H7 (cell line): Measurements from ENCODE around the gene LCORL. TPM values are rescaled to one million over a fixed set of nuclear protein-coding genes. Genes with fewer than 3 reads are reported as not detected.

ENCODE experiments used
- DNase-seq: peaks from one replicate; pipeline ENCODE4 v3.0.0; 2012
- H3K27me3 ChIP-seq: 2 replicates; pipeline ENCODE4 v1.6.0; 2011; ENCODE audit warnings: mild to moderate bottlenecking, low read length; ENCODE audit not compliant: control insufficient read depth, insufficient read depth
- H3K36me3 ChIP-seq: replicated peaks from 2 replicates; pipeline ENCODE4 v1.5.1; 2011; ENCODE audit warnings: low read length; ENCODE audit not compliant: control insufficient read depth, insufficient read depth
- H3K4me3 ChIP-seq: 2 replicates; pipeline ENCODE4 v1.5.1; 2011; ENCODE audit warnings: low read depth, mild to moderate bottlenecking, control low read depth, low read length, moderate library complexity; ENCODE audit not compliant: insufficient read depth
- total RNA-seq: library from RNA; depleted of rRNA; stranded (reverse); fragments of >200 nt; shearing (Covaris generic); gene quantifications from 2 replicates; pipeline ENCODE4 v1.2.3, GENCODE V29; 2014; rRNA removed

The LCORL gene
- total RNA-seq, 1 experiment from 2014 or later, result 12.4 TPM

- Histone ChIP-seq H3K27me3 (no peaks in the 10 kb centered on the region), H3K4me3 (no peak overlapping the region; the same call in 1 of the 2 replicates), H3K36me3 (no peaks in the 10 kb centered on the region; the same call in 1 of the 2 replicates)
- no peak for DNase-seq
Measured at GRCh38 chr4:17812801-17813200, 208.8 kb downstream of the LCORL start.

DNA sequence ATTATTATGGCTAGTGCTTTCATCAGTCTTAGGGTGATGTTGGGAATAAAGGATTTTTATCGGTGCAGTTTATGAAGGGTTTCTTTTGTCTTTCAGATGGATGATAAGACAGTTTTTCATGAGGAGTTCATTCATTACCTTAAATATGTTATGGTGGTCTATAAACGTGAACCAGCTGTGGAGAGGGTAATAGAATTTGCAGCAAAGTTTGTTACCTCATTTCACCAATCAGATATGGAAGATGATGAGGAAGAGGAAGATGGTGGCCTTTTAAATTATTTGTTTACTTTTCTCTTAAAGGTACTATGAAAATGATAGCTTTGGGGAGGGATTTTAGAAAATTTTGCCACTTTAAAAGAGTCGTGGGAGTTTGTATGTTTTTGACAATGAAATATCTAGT lies 209.4 kb downstream of the LCORL start:
- H3K36me3 ChIP-seq, result no peaks in the 10 kb centered on the region; the same call in 1 of the 2 replicates
- H3K4me3 ChIP-seq, result peak overlapping the region; percentile 78
- no peaks in the 10 kb centered on the region for H3K27me3 ChIP-seq
- no peak for DNase-seq

GRCh38 chr4:17811078-17811603 lies 210.4 kb downstream of the LCORL start:
- peak overlapping the region; percentile 78 for H3K4me3 ChIP-seq
- no peak for DNase-seq
- H3K27me3 ChIP-seq, result no peaks in the 10 kb centered on the region
- no peaks in the 10 kb centered on the region; the same call in 1 of the 2 replicates for H3K36me3 ChIP-seq

- no peaks in the 10 kb centered on the region for H3K36me3 ChIP-seq
- H3K27me3 ChIP-seq, result no peaks in the 10 kb centered on the region
- peak within 1 kb of the TSS; percentile 78 for H3K4me3 ChIP-seq
- DNase-seq, result peak; percentile 93
Measured at GRCh38 chr4:17810260-17811077, 211.1 kb downstream of the LCORL start, which contains the start of the genes DCAF16 and NCAPG. Gene DCAF16 (minus strand): TSS chr4:17810757. CDS start chr4:17804141, 6,616 bp downstream. Gene NCAPG (plus strand): TSS chr4:17810979. CDS start chr4:17811078, 99 bp downstream.

- Histone ChIP-seq H3K27me3 (no peaks in the 10 kb centered on the region), H3K4me3 (peak overlapping the region; percentile 78), H3K36me3 (no peaks in the 10 kb centered on the region)
- no peak for DNase-seq
Measured at GRCh38 chr4:17809667-17810066, 211.9 kb downstream of the LCORL start.

- DNase-seq, result no peak
- no peak overlapping the region for H3K4me3 ChIP-seq
- H3K36me3 ChIP-seq, result peaks cover 12% of the 10 kb centered on the region
- H3K27me3 ChIP-seq, result no peaks in the 10 kb centered on the region
Measured at GRCh38 chr4:17807446-17807845, 214.1 kb downstream of the LCORL start.

GRCh38 chr4:17805580-17806155 lies 215.9 kb downstream of the LCORL start:
- no peak for DNase-seq
- Histone ChIP-seq H3K36me3 (peaks cover 12% of the 10 kb centered on the region), H3K4me3 (no peak overlapping the region), H3K27me3 (no peaks in the 10 kb centered on the region)

- Histone ChIP-seq H3K27me3 (no peaks in the 10 kb centered on the region), H3K4me3 (no peak overlapping the region), H3K36me3 (peaks cover 2% of the 10 kb centered on the region)
- no peak for DNase-seq
Measured at GRCh38 chr4:17797808-17798207, 223.7 kb downstream of the LCORL start.

DNA sequence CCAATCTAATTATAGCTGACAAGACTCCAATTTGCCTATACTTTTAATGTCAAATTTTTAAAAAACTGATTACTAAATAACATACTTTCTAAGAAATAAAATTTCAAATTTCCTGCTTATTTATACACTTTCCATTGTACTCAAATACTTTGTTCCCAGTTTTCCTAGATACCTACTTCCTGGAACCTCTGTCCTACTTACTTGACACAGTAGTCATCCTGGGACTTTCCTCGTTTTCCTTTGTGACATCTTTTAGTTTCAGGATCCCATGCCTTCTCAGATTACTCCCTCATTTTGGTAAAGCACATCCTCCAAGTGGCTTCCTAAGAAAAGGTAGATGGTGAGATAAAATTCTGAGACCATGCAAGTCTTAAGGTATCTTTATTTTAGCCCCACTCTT lies 226.8 kb downstream of the LCORL start:
- no peaks in the 10 kb centered on the region for H3K27me3 ChIP-seq
- no peak overlapping the region for H3K4me3 ChIP-seq
- no peak for DNase-seq

More for the DNA sequence above, 226.8 kb downstream of the LCORL start:
- H3K36me3 ChIP-seq, result no peaks in the 10 kb centered on the region; the same call in 1 of the 2 replicates

Other genes with a start within 250 kb of the LCORL start
- not detected in 2 replicates for gene FAM184B, start 240.1 kb downstream of the LCORL start, total RNA-seq
- 26.1 and 31.1 TPM in 2 replicates for gene DCAF16, start 211.0 kb downstream of the LCORL start, total RNA-seq
- gene NCAPG, start 210.8 kb downstream of the LCORL start, total RNA-seq, result 75.2 and 77.1 TPM in 2 replicates